GM21576 (cell line): ENCODE measurements around the gene ETNK2.

Experiments
- ATAC-seq: cut with Tn5 transposase; IDR thresholded peaks from one replicate; pipeline ENCODE4 v1.9.1; 2021; ENCODE audit warnings: mild to moderate bottlenecking, moderate library complexity; ENCODE audit not compliant: unreplicated experiment

The ETNK2 gene

GRCh38 chr1:204087181-204087892 is 64.5 kb downstream of the ETNK2 start:
- ATAC-seq: no peak

- no peak for ATAC-seq
Measured at GRCh38 chr1:204085876-204086275, 66.0 kb downstream of the ETNK2 start.

GRCh38 chr1:204084247-204084772 is 67.5 kb downstream of the ETNK2 start:
- no peak for ATAC-seq

- no peak for ATAC-seq
Measured at GRCh38 chr1:204083491-204083890, 68.4 kb downstream of the ETNK2 start.

- ATAC-seq: no peak
Measured at GRCh38 chr1:204081791-204082513, 69.9 kb downstream of the ETNK2 start.

DNA sequence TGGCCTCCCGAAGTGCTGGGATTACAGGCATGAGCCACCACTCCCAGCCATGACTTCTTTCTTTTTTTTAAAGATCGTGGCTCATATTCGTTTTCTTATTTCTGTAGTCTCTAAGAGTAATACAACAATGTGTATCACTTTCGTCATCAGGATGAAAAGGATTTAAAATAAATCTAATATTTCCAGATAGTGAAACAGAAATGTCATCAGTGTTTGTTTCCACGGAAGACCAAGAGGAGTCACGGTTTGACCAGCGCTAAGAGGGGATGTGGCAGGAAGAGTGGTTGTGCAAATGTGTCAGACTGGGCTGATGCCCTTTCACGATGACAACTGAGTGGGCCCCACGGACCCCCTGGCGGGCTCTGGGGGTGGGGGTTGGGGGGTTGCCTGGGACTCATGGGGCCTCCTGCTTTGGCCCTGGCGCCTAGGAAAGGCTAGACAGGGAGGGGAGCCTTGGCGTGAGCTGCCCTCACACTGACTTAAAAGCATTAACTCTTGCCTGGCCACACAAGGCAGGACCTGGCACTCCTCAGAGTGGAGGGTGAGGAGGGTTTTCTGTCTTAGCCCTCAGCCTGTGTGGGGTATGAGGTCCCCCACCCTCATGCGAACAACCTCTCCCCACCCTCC is 70.6 kb downstream of the ETNK2 start:
- no peak for ATAC-seq
